ENCODE measurements around the gene CTSW. TPM values are rescaled to one million over a fixed set of nuclear protein-coding genes. Genes with fewer than 3 reads are reported as not detected.

The CTSW gene
- total and polyA plus RNA-seq, 4 donors = 2.9 to 8.7 (median 3.8) TPM

GRCh38 chr11:65911682-65912568 is 32.3 kb downstream of the CTSW start:
- H3K9ac ChIP-seq (ENCODE audit: insufficient read depth in 1 of 2, low read length in 2 of 2) = no peak overlapping the region
- 21 to 24% methylated on average over 14 of the region's 14 CpGs for WGBS, 2 donors
- DNase-seq = peak; percentile 86 to 95 (median 92)

GRCh38 chr11:65912845-65913244 is 33.2 kb downstream of the CTSW start:
- Histone ChIP-seq H3K27me3 (ENCODE audit: control insufficient read depth in 3 of 3, insufficient read depth in 3 of 3, low read length in 2 of 3) (peaks cover 0 to 3% (median 2%) of the 10 kb centered on the region in 3 donors), H3K4me3 (no peak overlapping the region), H3K36me3 (ENCODE audit: control insufficient read depth in 4 of 4, insufficient read depth in 4 of 4, low read length in 4 of 4) (peaks cover 0 to 11% (median 0%) of the 10 kb centered on the region in 4 donors), H3K4me1 (ENCODE audit: control insufficient read depth in 5 of 5, insufficient read depth in 5 of 5, low read length in 5 of 5) (peaks cover 6 to 34% (median 21%) of the 10 kb centered on the region in 5 donors), H3K27ac (ENCODE audit: low read depth in 1 of 2, low read length in 1 of 2) (no peak overlapping the region), H3K9me3 (ENCODE audit: control insufficient read depth in 4 of 4, insufficient read depth in 3 of 4, low read length in 3 of 4) (no peaks in the 10 kb centered on the region), H3K9ac (ENCODE audit: insufficient read depth in 1 of 2, low read length in 2 of 2) (no peak overlapping the region)
- TF ChIP-seq CTCF (IDR thresholded peaks at IDR 0.05; ENCODE audit: control extremely low read depth, extremely low read depth) = no peak
- DNase-seq (no peak), ATAC-seq (ENCODE audit: insufficient read depth, low FRiP score) (no peak)
- 53 to 83% methylated on average over 4 of the region's 4 CpGs for WGBS, 2 donors

More at GRCh38 chr11:65911682-65912568, 32.3 kb downstream of the CTSW start:
- H3K9me3 ChIP-seq (ENCODE audit: control insufficient read depth in 4 of 4, insufficient read depth in 3 of 4, low read length in 3 of 4) = no peaks in the 10 kb centered on the region
- peak overlapping the region in 1 of 2 donors; percentile 68 for H3K27ac ChIP-seq (ENCODE audit: low read depth in 1 of 2, low read length in 1 of 2)
- peaks cover 0 to 3% (median 2%) of the 10 kb centered on the region in 3 donors for H3K27me3 ChIP-seq (ENCODE audit: control insufficient read depth in 3 of 3, insufficient read depth in 3 of 3, low read length in 2 of 3)
- H3K36me3 ChIP-seq (ENCODE audit: control insufficient read depth in 4 of 4, insufficient read depth in 4 of 4, low read length in 4 of 4) = peaks cover 0 to 3% (median 0%) of the 10 kb centered on the region in 4 donors
- ATAC-seq (ENCODE audit: insufficient read depth, low FRiP score) = peak; percentile 30
- TF ChIP-seq CTCF (IDR thresholded peaks at IDR 0.05; ENCODE audit: control extremely low read depth, extremely low read depth) = no peak
- H3K4me1 ChIP-seq (ENCODE audit: control insufficient read depth in 5 of 5, insufficient read depth in 5 of 5, low read length in 5 of 5) = peaks cover 0 to 27% (median 15%) of the 10 kb centered on the region in 5 donors
- no peak overlapping the region for H3K4me3 ChIP-seq

- ATAC-seq (ENCODE audit: insufficient read depth, low FRiP score) (no peak), DNase-seq (no peak)
- WGBS, 2 donors = 42 to 64% methylated on average over 9 to 10 of the region's 10 CpGs
- H3K36me3 ChIP-seq (ENCODE audit: control insufficient read depth in 4 of 4, insufficient read depth in 4 of 4, low read length in 4 of 4) = peaks cover 0 to 17% (median 0%) of the 10 kb centered on the region in 4 donors
- no peak overlapping the region for H3K4me3 ChIP-seq
- no peak overlapping the region for H3K9ac ChIP-seq (ENCODE audit: insufficient read depth in 1 of 2, low read length in 2 of 2)
- no peak for TF ChIP-seq CTCF (IDR thresholded peaks at IDR 0.05; ENCODE audit: control extremely low read depth, extremely low read depth)
- no peaks in the 10 kb centered on the region for H3K9me3 ChIP-seq (ENCODE audit: control insufficient read depth in 4 of 4, insufficient read depth in 3 of 4, low read length in 3 of 4)
- H3K27ac ChIP-seq (ENCODE audit: low read depth in 1 of 2, low read length in 1 of 2) = peak overlapping the region; percentile 84 to 85
- H3K4me1 ChIP-seq (ENCODE audit: control insufficient read depth in 5 of 5, insufficient read depth in 5 of 5, low read length in 5 of 5) = peaks cover 9 to 38% (median 25%) of the 10 kb centered on the region in 5 donors
- H3K27me3 ChIP-seq (ENCODE audit: control insufficient read depth in 3 of 3, insufficient read depth in 3 of 3, low read length in 2 of 3) = no peaks in the 10 kb centered on the region
Observed at GRCh38 chr11:65915101-65915820, 35.6 kb downstream of the CTSW start.
